ENCODE results near the gene NAP1L3. TPM values are rescaled to one million over a fixed set of nuclear protein-coding genes. Genes with fewer than 3 reads are reported as not detected.

Gene NAP1L3
- total and polyA plus RNA-seq, 9 of the 15 experiments (the other 6 are each of a cell fraction or from before 2014, with no cell fraction given), result not detected

GRCh38 chrX:93660575-93660974, 12.8 kb downstream of the NAP1L3 start:
- no peaks in the 10 kb centered on the region for H3K27me3 ChIP-seq (ENCODE audit: control insufficient read depth in 2 of 2, insufficient read depth in 2 of 2, low read length in 2 of 2)
- H3K4me2 ChIP-seq (ENCODE audit: insufficient read depth, low read length), result no peak overlapping the region
- no TSS peak for BruUV-seq (replicated peaks)
- ChIA-PET CTCF (ENCODE audit: low intra/inter-chr PET ratio) (no interaction called here), POLR2A (no interaction called here)
- H3K79me2 ChIP-seq (ENCODE audit: control insufficient read depth, insufficient read depth, low read length), result no peaks in the 10 kb centered on the region
- FAIRE-seq, result no peak
- no peak for DNase-seq (ENCODE audit: extremely low read depth in 1 of 4, low spot score in 3 of 4)
- ATAC-seq, result no peak
- intact Hi-C loops (cut with micrococcal nuclease), result no loop called here
- in situ Hi-C loops (cut with MboI), result no loop called here
- H3K36me3 ChIP-seq (ENCODE audit: control insufficient read depth, insufficient read depth, low read length), result no peaks in the 10 kb centered on the region
- H3K9me1 ChIP-seq (ENCODE audit: control insufficient read depth, insufficient read depth, low read length), result no peaks in the 10 kb centered on the region
- no peaks in the 10 kb centered on the region for H3K4me1 ChIP-seq (replicated peaks in 1 of 2; ENCODE audit: control insufficient read depth in 2 of 2, insufficient read depth in 2 of 2, low read length in 2 of 2)
- no peak overlapping the region for H2AFZ ChIP-seq (ENCODE audit: low read depth, low read length)
- no peak overlapping the region for H3K27ac ChIP-seq (ENCODE audit: extremely low read depth, low read depth, low read length)
- H3K9me3 ChIP-seq (replicated peaks; ENCODE audit: control insufficient read depth, insufficient read depth, low read depth, low read length), result no peaks in the 10 kb centered on the region
- 0% methylated on average over 5 of the region's 7 CpGs for WGBS (ENCODE audit: insufficient coverage, low coverage, missing lambda C conversion rate)
- no peak overlapping the region for H3K4me3 ChIP-seq
- no peaks in the 10 kb centered on the region for H4K20me1 ChIP-seq (replicated peaks; ENCODE audit: control insufficient read depth, insufficient read depth, low read length)
- no peak overlapping the region for H3K9ac ChIP-seq (ENCODE audit: insufficient read depth in 1 of 2, low read depth in 2 of 2, low read length in 2 of 2)
- no peak for TF ChIP-seq THRB (CRISPR knock-in tag; conservative IDR thresholded peaks at IDR 0.05)
- no peak for TF ChIP-seq TEAD2 (tag; IDR thresholded peaks at IDR 0.05)
- no peak for TF ChIP-seq ZNF518B (CRISPR knock-in tag; IDR thresholded peaks at IDR 0.05)
- TF ChIP-seq MYBL2 (IDR thresholded peaks at IDR 0.05; ENCODE audit: low read depth), result no peak
- no peak for TF ChIP-seq MYBL2 (CRISPR knock-in tag; IDR thresholded peaks at IDR 0.05; ENCODE audit: borderline replicate concordance)
- no peak for TF ChIP-seq SETDB1 (IDR thresholded peaks at IDR 0.05; ENCODE audit: low read length)
- no peak for TF ChIP-seq HNRNPUL1 (IDR thresholded peaks at IDR 0.05; ENCODE audit: low read length)
- TF ChIP-seq FOS (IDR thresholded peaks at IDR 0.05; ENCODE audit: extremely low read depth, insufficient read length), result no peak
- TF ChIP-seq ESRRB (CRISPR knock-in tag; IDR thresholded peaks at IDR 0.05; ENCODE audit: borderline replicate concordance), result no peak
- TF ChIP-seq ZNF77 (CRISPR knock-in tag; IDR thresholded peaks at IDR 0.05), result no peak
- TF ChIP-seq ATF1 (CRISPR knock-in tag; IDR thresholded peaks at IDR 0.05), result no peak
- no peak for TF ChIP-seq ATF1 (tag; IDR thresholded peaks at IDR 0.05)
- TF ChIP-seq BCOR (IDR thresholded peaks at IDR 0.05), result no peak
- no peak for TF ChIP-seq TCFL5 (CRISPR knock-in tag; conservative IDR thresholded peaks at IDR 0.05)
- TF ChIP-seq SRSF7 (optimal IDR thresholded peaks at IDR 0.05; ENCODE audit: low read depth, low read length), result no peak
- TF ChIP-seq RFX7 (CRISPR knock-in tag; IDR thresholded peaks at IDR 0.05), result no peak

All from K562 (cell line).